ENCODE data around the gene NOMO2. TPM values are rescaled to one million over a fixed set of nuclear protein-coding genes. Genes with fewer than 3 reads are reported as not detected.
"Not testable (repeated sequence)": the region's sequence is repeated elsewhere in the genome, so short reads cannot be mapped to it uniquely, and the experiment has no call there.

The NOMO2 gene
- total and polyA plus RNA-seq, 10 donors: 28.0 to 84.1 (median 53.7) TPM

GRCh38 chr16:18541912-18542311, 20.0 kb downstream of the NOMO2 start:
- H3K4me1 ChIP-seq; H3K27ac ChIP-seq; intact Hi-C loops (cut with DNase I; ENCODE audit: low total_unique reads); H3K9me3 ChIP-seq; DNase-seq; H3K27me3 ChIP-seq (replicated peaks in 1 of 7); H3K4me3 ChIP-seq: not testable (repeated sequence)
- no CpG with 5 or more reads among the region's 5 CpGs for WGBS, 5 donors
- peaks cover 0 to 17% (median 0%) of the 10 kb centered on the region in 6 donors for H3K36me3 ChIP-seq

DNA sequence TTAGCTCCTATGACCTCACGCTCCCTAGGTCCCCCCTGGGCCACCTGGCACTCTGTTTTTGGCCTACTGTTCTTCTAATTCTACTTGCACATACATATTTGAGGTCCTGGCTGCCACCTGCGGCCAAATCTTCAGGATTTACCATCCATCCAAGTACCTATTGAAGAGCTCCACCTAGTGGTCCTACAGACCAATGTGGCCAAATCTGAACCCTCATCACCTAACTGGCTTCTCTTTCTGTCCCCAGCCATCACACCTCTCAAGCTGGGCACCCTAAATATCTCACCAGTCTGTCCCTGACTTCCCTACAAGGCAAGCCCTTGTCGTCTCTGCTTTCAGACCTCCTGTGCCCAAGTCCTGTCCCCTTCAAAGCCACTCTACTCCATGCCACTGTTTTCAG, 24.9 kb downstream of the NOMO2 start:
- H3K4me1 ChIP-seq; H3K9me3 ChIP-seq; H3K4me3 ChIP-seq; H3K27me3 ChIP-seq (replicated peaks in 1 of 7); DNase-seq; H3K27ac ChIP-seq; intact Hi-C loops (cut with DNase I; ENCODE audit: low total_unique reads): not testable (repeated sequence)
- 58 to 98% (median 79%) methylated on average over 1 to 3 of the region's 3 CpGs for WGBS, 5 donors
- peak in 1 of 11 experiments; percentile 38 for TF ChIP-seq CTCF (IDR thresholded peaks at IDR 0.05 in 8 of 11, conservative IDR thresholded peaks at IDR 0.05 in 3 of 11)
- peaks cover 0 to 33% (median 6%) of the 10 kb centered on the region in 6 donors for H3K36me3 ChIP-seq

GRCh38 chr16:18535519-18536168, 26.3 kb downstream of the NOMO2 start:
- WGBS, 5 donors: 89 to 97% (median 90%) methylated on average over 10 to 15 of the region's 15 CpGs
- DNase-seq; H3K4me1 ChIP-seq; H3K9me3 ChIP-seq; intact Hi-C loops (cut with DNase I; ENCODE audit: low total_unique reads); H3K27me3 ChIP-seq (replicated peaks in 1 of 7); H3K27ac ChIP-seq; H3K4me3 ChIP-seq: not testable (repeated sequence)
- H3K36me3 ChIP-seq: peaks cover 0 to 38% (median 6%) of the 10 kb centered on the region in 6 donors

DNA sequence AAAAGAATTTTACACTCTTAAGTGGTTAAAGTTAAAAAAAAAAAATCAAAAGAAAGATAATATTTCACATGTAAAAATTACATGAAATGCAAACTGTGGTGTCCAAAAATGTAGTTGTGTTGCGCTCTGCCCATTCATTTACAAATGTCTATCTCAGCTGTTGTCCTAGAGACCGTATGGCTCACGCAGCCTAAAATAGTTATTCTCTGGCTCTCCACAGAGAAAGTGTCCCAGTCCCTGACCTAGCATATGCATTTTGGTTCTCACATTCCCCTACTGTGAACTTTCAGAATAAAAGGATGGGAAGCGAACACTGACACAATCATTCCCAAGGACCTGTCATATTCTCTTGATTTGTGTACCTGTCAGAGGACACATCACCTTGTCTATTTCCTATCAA, 27.6 kb downstream of the NOMO2 start:
- H3K4me3 ChIP-seq; H3K9me3 ChIP-seq; DNase-seq; intact Hi-C loops (cut with DNase I; ENCODE audit: low total_unique reads); H3K27me3 ChIP-seq (replicated peaks in 1 of 7); H3K4me1 ChIP-seq; H3K27ac ChIP-seq: not testable (repeated sequence)
- WGBS, 5 donors: 90 to 100% (median 90%) methylated on average over 1 of the region's 4 CpGs; no CpG with 5 or more reads in 2 of the 5 donors
- H3K36me3 ChIP-seq: peaks cover 0 to 35% (median 6%) of the 10 kb centered on the region in 6 donors

DNA sequence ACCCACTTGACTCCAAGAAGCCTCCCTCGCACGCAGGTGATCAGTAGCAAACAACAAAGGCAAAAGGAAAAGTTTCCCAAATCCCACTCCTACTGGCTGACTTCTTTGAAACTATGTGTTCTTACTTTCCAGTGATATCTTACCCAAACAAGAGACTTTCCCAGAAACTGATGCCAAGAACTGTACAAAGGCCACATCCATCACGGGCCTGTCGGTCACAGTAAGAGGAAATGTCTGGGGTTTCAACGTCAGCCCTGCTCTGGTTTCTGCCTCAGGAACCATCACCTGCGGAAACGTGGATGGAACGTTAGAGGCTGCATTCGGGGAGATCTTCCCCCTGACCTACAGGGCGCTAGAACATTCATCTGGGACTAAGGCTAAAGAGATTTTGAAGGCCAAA, 30.6 kb downstream of the NOMO2 start:
- H3K36me3 ChIP-seq: peaks cover 0 to 43% (median 6%) of the 10 kb centered on the region in 6 donors
- H3K9me3 ChIP-seq; DNase-seq; H3K4me3 ChIP-seq; intact Hi-C loops (cut with DNase I; ENCODE audit: low total_unique reads); H3K27ac ChIP-seq; H3K27me3 ChIP-seq (replicated peaks in 1 of 7); H3K4me1 ChIP-seq: not testable (repeated sequence)
- 53 to 94% (median 71%) methylated on average over 2 to 6 of the region's 10 CpGs for WGBS, 5 donors

GRCh38 chr16:18530329-18530728, 31.6 kb downstream of the NOMO2 start:
- H3K36me3 ChIP-seq: peaks cover 0 to 40% (median 6%) of the 10 kb centered on the region in 6 donors
- H3K27ac ChIP-seq; H3K27me3 ChIP-seq (replicated peaks in 1 of 7); H3K4me3 ChIP-seq; H3K4me1 ChIP-seq; DNase-seq; H3K9me3 ChIP-seq; intact Hi-C loops (cut with DNase I; ENCODE audit: low total_unique reads): not testable (repeated sequence)
- WGBS, 5 donors: 36 to 67% (median 50%) methylated on average over 1 to 2 of the region's 3 CpGs

DNA sequence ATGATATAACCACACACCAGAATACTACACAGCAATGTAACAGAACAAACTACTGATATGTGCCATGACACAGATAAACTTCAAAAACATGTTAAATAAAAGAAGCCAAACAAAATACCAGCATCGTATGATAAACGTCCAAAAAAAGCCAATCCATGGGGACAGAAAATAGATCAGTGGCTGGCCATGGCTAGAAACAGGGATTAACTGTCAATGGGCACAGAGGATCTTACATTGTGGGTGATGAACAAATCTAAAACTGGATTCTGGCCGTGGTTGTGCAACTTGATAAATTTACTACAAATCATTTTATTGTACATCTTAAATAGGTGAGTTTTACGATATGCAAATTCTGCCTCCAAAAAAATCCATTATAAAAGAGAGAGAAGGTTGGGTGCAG, 35.4 kb downstream of the NOMO2 start:
- H3K4me3 ChIP-seq; DNase-seq; H3K9me3 ChIP-seq; intact Hi-C loops (cut with DNase I; ENCODE audit: low total_unique reads); H3K4me1 ChIP-seq; H3K27ac ChIP-seq; H3K27me3 ChIP-seq (replicated peaks in 1 of 7): not testable (repeated sequence)
- H3K36me3 ChIP-seq: peaks cover 0 to 32% (median 6%) of the 10 kb centered on the region in 6 donors
- 88 to 99% (median 97%) methylated on average over 2 to 3 of the region's 4 CpGs for WGBS, 5 donors

- H3K27ac ChIP-seq; H3K4me1 ChIP-seq; DNase-seq; intact Hi-C loops (cut with DNase I; ENCODE audit: low total_unique reads); H3K9me3 ChIP-seq; H3K4me3 ChIP-seq; H3K27me3 ChIP-seq (replicated peaks in 1 of 7): not testable (repeated sequence)
- WGBS, 5 donors: 95 to 100% (median 96%) methylated on average over 4 to 8 of the region's 8 CpGs
- H3K36me3 ChIP-seq: peaks cover 0 to 28% (median 6%) of the 10 kb centered on the region in 6 donors
Measured at GRCh38 chr16:18525882-18526482, 35.9 kb downstream of the NOMO2 start.

DNA sequence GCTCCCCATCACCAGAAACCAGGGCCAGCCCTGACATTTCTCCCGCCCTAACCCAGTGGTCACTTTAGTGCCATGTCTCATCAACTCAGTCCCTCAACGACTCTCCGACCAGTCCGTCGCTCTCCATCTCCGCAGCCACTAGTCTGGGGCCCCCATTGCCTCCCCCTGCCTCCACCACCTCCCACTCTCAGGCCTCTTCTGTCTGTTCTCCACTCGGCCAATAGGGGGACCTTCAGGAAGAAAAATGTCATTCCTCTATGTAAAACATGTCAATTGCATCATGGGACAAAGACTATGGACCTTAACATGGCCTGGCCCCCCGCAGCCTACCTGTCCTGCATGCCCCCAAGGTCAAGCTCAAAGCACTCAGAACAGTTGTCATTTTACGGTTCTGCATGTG, 39.3 kb downstream of the NOMO2 start:
- H3K4me1 ChIP-seq; H3K27me3 ChIP-seq (replicated peaks in 1 of 7); H3K27ac ChIP-seq; H3K9me3 ChIP-seq; H3K4me3 ChIP-seq; DNase-seq; intact Hi-C loops (cut with DNase I; ENCODE audit: low total_unique reads): not testable (repeated sequence)
- peaks cover 0 to 17% (median 0%) of the 10 kb centered on the region in 6 donors for H3K36me3 ChIP-seq
- no CpG with 5 or more reads among the region's 9 CpGs for WGBS, 5 donors

DNA sequence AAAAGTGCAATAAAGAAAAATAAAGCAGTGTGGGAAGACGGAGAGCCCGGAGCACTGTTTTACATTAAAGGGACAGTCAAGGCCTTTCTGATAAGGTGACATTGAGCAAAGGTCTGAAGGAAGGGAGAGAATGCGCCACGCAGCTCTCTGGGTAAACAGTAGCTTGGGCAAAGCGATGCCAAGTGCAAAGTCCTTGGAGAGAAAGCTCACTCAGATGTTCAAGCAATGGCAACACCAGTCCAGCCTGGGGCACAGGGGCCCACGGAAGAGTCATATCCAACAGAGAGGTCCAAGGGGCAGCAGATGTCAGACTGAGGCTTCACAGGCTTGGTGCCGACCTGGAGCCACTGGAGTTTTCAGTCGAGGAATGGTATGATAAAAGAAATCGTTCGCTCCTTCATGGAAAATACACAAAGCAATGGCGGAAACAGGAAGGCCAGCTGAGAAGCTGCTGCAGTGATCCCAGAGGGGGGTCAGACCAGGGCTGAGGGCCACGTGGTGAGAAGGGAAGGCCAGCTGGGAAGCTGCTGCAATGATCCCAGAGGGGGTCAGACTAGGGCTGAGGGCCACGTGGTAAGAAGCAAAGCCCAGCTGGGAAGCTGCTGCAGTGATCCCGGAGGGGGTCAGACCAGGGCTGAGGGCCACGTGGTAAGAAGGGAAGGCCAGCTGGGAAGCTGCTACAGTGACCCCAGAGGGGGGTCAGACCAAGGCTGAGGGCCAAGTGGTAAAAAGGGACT, 40.3 kb downstream of the NOMO2 start:
- H3K4me3 ChIP-seq; DNase-seq; H3K4me1 ChIP-seq; H3K27ac ChIP-seq; H3K27me3 ChIP-seq (replicated peaks in 1 of 7); H3K9me3 ChIP-seq; intact Hi-C loops (cut with DNase I; ENCODE audit: low total_unique reads): not testable (repeated sequence)
- WGBS, 5 donors: no CpG with 5 or more reads among the region's 15 CpGs
- H3K36me3 ChIP-seq: peaks cover 0 to 14% (median 0%) of the 10 kb centered on the region in 6 donors
